Transverse colon (tissue), 4 donors: Measurements from ENCODE around the gene ALDH3B1. TPM values are rescaled to one million over a fixed set of nuclear protein-coding genes. Genes with fewer than 3 reads are reported as not detected.
A peak's percentile ranks its signal among the peaks of the same experiment; 100 is the strongest.

Experiments used
- DNase-seq: peaks from one replicate; pipeline ENCODE4 v3.0.0-alpha.2; 2019
- H3K27ac ChIP-seq, 4 donors: fragments of 200-600 bp; sonication (generic); 2 replicates each; pipeline ENCODE4 v1.5.1; 2016 to 2018; ENCODE audit warnings: inconsistent platforms in 4 of 4
- H3K27me3 ChIP-seq: fragments of 200-600 bp; sonication (generic); 2 replicates; pipeline ENCODE4 v1.5.1; 2017; ENCODE audit warnings: inconsistent platforms
- H3K36me3 ChIP-seq, 4 donors: fragments of 200-600 bp; sonication (generic); 2 replicates each; pipeline ENCODE4 v1.5.1; 2017 to 2019; ENCODE audit warnings: inconsistent platforms in 4 of 4
- H3K4me1 ChIP-seq, 4 donors: fragments of 200-600 bp; sonication (generic); 2 replicates each; pipeline ENCODE4 v1.5.1; 2017 to 2020; ENCODE audit warnings: inconsistent platforms in 4 of 4
- H3K4me3 ChIP-seq, 4 donors: fragments of 200-600 bp; sonication (generic); 1 replicate in 1 of 4; 2 replicates in 3 of 4; pipeline versions ENCODE4 v1.5.1 to v1.6.1; 2017 to 2019; ENCODE audit warnings: inconsistent platforms in 4 of 4
- H3K9me3 ChIP-seq, 2 donors: fragments of 200-600 bp; sonication (generic); 2 replicates each; pipeline ENCODE4 v1.5.1; 2017 to 2019; ENCODE audit warnings: inconsistent platforms in 2 of 2
- CTCF ChIP-seq, 5 experiments: fragments of 200-600 bp in 3 of 5; fragments of 450-650 bp in 2 of 5; sonication (generic) in 3 of 5; IDR thresholded peaks; 1 replicate in 2 of 5; 2 replicates in 3 of 5; pipeline ENCODE4 v1.5.1; 2016 to 2017; ENCODE audit warnings: antibody characterized with exemption in 5 of 5, inconsistent platforms in 3 of 5, mild to moderate bottlenecking in 2 of 5, moderate library complexity in 1 of 5
- EP300 ChIP-seq: sonication (generic); formaldehyde crosslinking; IDR thresholded peaks from one replicate; pipeline ENCODE4 v1.6.1; 2017; ENCODE audit warnings: antibody characterized with exemption, low read depth
- POLR2A ChIP-seq: fragments of 450-650 bp; IDR thresholded peaks from one replicate; pipeline ENCODE4 v1.6.1; 2016; ENCODE audit warnings: antibody characterized with exemption, mild to moderate bottlenecking, moderate library complexity
- POLR2AphosphoS5 ChIP-seq, 3 donors: sonication (generic); formaldehyde crosslinking; IDR thresholded peaks; one replicate each; pipeline ENCODE4 v1.6.1; 2016; ENCODE audit warnings: antibody characterized with exemption in 3 of 3
- whole genome bisulfite sequencing, 2 donors: methylation state at CpG; one replicate each; pipeline ENCODE4 v1.1.5; 2018; ENCODE audit warnings: low coverage in 1 of 2; 5-methylcytosine and 5-hydroxymethylcytosine counted together
- in situ Hi-C, 4 donors: fragments of 200-750 bp; cut with MboI; loops; one replicate each; pipeline versions ENCODE4 v1.15.0 to v1.15.1; 2017; ENCODE audit warnings: low sequenced_read_pairs in 3 of 4, low pct_ligation_motif_present in 1 of 4, low pct_unique_long_range_greater_than_20kb in 1 of 4
- intact Hi-C: fragments of 100-400 bp; cut with DNase I; formaldehyde crosslinking; loops from one replicate; pipeline ENCODE4 v1.15.1; 2023; ENCODE audit warnings: low total_unique reads
- total RNA-seq, 4 donors: library from RNA; depleted of rRNA; stranded (reverse); fragments of >200 nt; gene quantifications; one replicate each; pipeline ENCODE4 v1.1.0, GENCODE V29; 2016

ALDH3B1 gene
- total RNA-seq, 4 donors from 2014 or later: 12.1 to 14.9 (median 13.5) TPM

- 82 to 89% methylated on average over 3 to 17 of the region's 18 CpGs for WGBS, 2 donors
- Histone ChIP-seq H3K9me3 (no peaks in the 10 kb centered on the region), H3K4me3 (no peak overlapping the region), H3K4me1 (peaks cover 7 to 12% (median 11%) of the 10 kb centered on the region in 4 donors), H3K36me3 (no peaks in the 10 kb centered on the region), H3K27ac (no peak overlapping the region), H3K27me3 (no peaks in the 10 kb centered on the region)
- TF ChIP-seq POLR2A (no peak), POLR2AphosphoS5 (IDR thresholded peaks at IDR 0.05) (no peak), EP300 (no peak), CTCF (IDR thresholded peaks at IDR 0.05) (no peak)
- in situ Hi-C loops (no loop called here), intact Hi-C loops (no loop called here)
- no peak for DNase-seq
Observed at GRCh38 chr11:68026391-68027105, 16.4 kb downstream of the ALDH3B1 start.

- in situ Hi-C loops (no loop called here), intact Hi-C loops (no loop called here)
- Histone ChIP-seq H3K4me1 (peaks cover 9 to 22% (median 18%) of the 10 kb centered on the region in 4 donors), H3K9me3 (no peaks in the 10 kb centered on the region), H3K27me3 (no peaks in the 10 kb centered on the region), H3K27ac (no peak overlapping the region), H3K36me3 (no peaks in the 10 kb centered on the region), H3K4me3 (no peak overlapping the region)
- TF ChIP-seq EP300 (no peak), POLR2A (no peak), POLR2AphosphoS5 (IDR thresholded peaks at IDR 0.05) (no peak), CTCF (IDR thresholded peaks at IDR 0.05) (no peak)
- no peak for DNase-seq
- WGBS, 2 donors: 92% methylated on average over 21 of the region's 21 CpGs; no CpG with 5 or more reads in 1 of the 2 donors
Observed at GRCh38 chr11:68027667-68028066, 17.5 kb downstream of the ALDH3B1 start.

GRCh38 chr11:68028802-68029545 lies 18.8 kb downstream of the ALDH3B1 start:
- no peak for DNase-seq
- no peaks in the 10 kb centered on the region for H3K9me3 ChIP-seq
- H3K36me3 ChIP-seq: no peaks in the 10 kb centered on the region
- H3K4me1 ChIP-seq: peaks cover 9 to 22% (median 18%) of the 10 kb centered on the region in 4 donors
- 94% methylated on average over 12 of the region's 12 CpGs; no CpG with 5 or more reads in 1 of the 2 donors for WGBS, 2 donors
- intact Hi-C loops: no loop called here
- no peaks in the 10 kb centered on the region for H3K27me3 ChIP-seq
- no peak overlapping the region for H3K27ac ChIP-seq
- TF ChIP-seq POLR2A (no peak), POLR2AphosphoS5 (IDR thresholded peaks at IDR 0.05) (no peak)
- H3K4me3 ChIP-seq: no peak overlapping the region
- in situ Hi-C loops: no loop called here

GRCh38 chr11:68030318-68031143 lies 20.4 kb downstream of the ALDH3B1 start, which contains the start of gene NDUFS8:
TSS of gene NDUFS8 (plus strand) at chr11:68030681. CDS start at chr11:68032152, 1,471 bp downstream.
- intact Hi-C loops (loop anchor here (10.0 kb wide), 1 partner anchor 94 kb away; the partner anchor contains the start of gene CHKA), in situ Hi-C loops (no loop called here)
- TF ChIP-seq POLR2A (peak; percentile 66), EP300 (no peak), CTCF (IDR thresholded peaks at IDR 0.05) (no peak), POLR2AphosphoS5 (IDR thresholded peaks at IDR 0.05) (peak; percentile 59 to 86 (median 85))
- Histone ChIP-seq H3K27ac (peak within 1 kb of the TSS; percentile 89 to 96 (median 90)), H3K36me3 (no peaks in the 10 kb centered on the region), H3K4me3 (peak within 1 kb of the TSS; percentile 71 to 86 (median 80)), H3K9me3 (no peaks in the 10 kb centered on the region), H3K4me1 (peaks cover 9 to 22% (median 18%) of the 10 kb centered on the region in 4 donors), H3K27me3 (no peaks in the 10 kb centered on the region)
- peak; percentile 97 for DNase-seq
- WGBS, 2 donors: 1% methylated on average over 35 of the region's 56 CpGs; no CpG with 5 or more reads in 1 of the 2 donors
